Immature natural killer cell (primary cell): ENCODE measurements around the gene FAM236C. TPM values are rescaled to one million over a fixed set of nuclear protein-coding genes. Genes with fewer than 3 reads are reported as not detected.

Experiments used
- polyA plus RNA-seq, 3 donors: library from polyadenylated mRNA; unstranded; fragments of 300-500 nt; fragmentation: Illumina TruSeq; gene quantifications; one replicate each; pipeline ENCODE4 v1.2.3, GENCODE V29; 2021

Gene FAM236C
- polyA plus RNA-seq, 3 donors from 2014 or later = not detected

Other genes starting within 250 kb of the FAM236C start
- gene PHKA1, start 198.3 kb upstream of the FAM236C start, polyA plus RNA-seq = not detected
- gene DMRTC1B, start 135.7 kb upstream of the FAM236C start, polyA plus RNA-seq = not detected
- gene FAM236B, start 130.0 kb upstream of the FAM236C start, polyA plus RNA-seq = not detected
- gene FAM236D, start 104.4 kb upstream of the FAM236C start, polyA plus RNA-seq = not detected
- not detected for gene FAM236A, start 25.6 kb downstream of the FAM236C start, polyA plus RNA-seq
- gene DMRTC1, start 31.2 kb downstream of the FAM236C start, polyA plus RNA-seq = under 1 TPM in 1 of 3 donors, not detected in 2; 0.82 TPM
- gene PABPC1L2B, start 90.3 kb downstream of the FAM236C start, polyA plus RNA-seq = not detected
- gene PABPC1L2A, start 166.9 kb downstream of the FAM236C start, polyA plus RNA-seq = not detected